GM21367 (cell line): ENCODE results near the gene TBC1D22A.

Experiments used
- ATAC-seq: cut with Tn5 transposase; IDR thresholded peaks from one replicate; pipeline ENCODE4 v1.9.1; 2021; ENCODE audit not compliant: unreplicated experiment

Gene TBC1D22A

DNA sequence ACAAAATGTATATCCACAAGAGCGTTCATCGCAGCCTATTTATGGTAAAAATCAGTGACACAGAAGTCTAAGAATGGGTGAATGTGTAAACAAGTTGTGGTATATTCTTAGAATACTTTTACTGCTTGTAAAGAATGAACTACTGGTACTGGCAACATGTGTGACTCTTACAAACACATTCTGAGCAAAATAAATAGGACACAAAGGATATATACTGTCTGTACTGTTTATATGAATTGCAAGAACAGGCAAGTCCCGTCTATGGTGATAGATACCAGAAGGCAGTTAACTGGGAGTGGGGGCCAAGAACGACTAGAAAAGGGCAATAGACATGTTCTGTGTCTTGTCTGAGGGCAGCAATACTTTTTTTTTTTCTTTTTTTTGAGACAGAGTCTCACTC is 112.6 kb downstream of the TBC1D22A start:
- ATAC-seq, result no peak

- ATAC-seq, result no peak
Observed at GRCh38 chr22:46876357-46876934, 114.0 kb downstream of the TBC1D22A start.

DNA sequence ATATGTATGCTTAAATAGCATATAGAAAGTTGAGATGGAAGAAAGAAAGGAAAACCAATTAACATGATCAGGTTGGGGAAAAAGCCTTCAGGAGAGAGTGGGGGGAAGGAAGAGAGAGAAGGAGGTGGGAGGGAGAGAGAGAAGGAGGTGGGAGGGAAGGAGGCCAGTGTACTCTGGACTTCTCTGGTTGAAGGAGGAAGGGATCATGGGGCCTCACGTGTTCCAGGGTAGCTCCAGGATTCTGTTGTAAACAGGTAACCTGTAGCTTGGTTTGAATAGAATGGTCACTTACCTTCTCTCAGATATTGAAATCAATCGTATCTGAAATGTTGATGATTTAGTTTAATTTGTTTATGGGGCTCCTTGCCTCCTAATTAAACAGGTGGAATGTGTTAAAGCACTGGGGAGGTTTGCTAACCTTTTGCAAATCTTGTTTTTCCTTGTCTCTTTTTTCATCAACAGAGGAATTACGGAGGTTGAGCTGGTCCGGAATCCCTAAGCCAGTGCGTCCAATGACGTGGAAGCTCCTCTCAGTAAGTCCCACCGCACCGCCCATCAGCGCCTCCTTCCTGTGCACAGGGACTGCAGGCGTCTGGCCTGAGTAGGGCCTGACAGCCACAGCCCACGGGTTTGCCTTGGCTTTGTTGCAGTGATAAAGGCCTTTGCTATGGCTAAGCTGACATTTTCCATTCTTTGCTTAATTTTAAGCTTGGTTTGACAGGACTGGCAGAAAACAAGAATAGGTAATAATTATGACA is 115.9 kb downstream of the TBC1D22A start:
- ATAC-seq, result no peak

GRCh38 chr22:46879083-46879482 is 116.6 kb downstream of the TBC1D22A start:
- no peak for ATAC-seq

DNA sequence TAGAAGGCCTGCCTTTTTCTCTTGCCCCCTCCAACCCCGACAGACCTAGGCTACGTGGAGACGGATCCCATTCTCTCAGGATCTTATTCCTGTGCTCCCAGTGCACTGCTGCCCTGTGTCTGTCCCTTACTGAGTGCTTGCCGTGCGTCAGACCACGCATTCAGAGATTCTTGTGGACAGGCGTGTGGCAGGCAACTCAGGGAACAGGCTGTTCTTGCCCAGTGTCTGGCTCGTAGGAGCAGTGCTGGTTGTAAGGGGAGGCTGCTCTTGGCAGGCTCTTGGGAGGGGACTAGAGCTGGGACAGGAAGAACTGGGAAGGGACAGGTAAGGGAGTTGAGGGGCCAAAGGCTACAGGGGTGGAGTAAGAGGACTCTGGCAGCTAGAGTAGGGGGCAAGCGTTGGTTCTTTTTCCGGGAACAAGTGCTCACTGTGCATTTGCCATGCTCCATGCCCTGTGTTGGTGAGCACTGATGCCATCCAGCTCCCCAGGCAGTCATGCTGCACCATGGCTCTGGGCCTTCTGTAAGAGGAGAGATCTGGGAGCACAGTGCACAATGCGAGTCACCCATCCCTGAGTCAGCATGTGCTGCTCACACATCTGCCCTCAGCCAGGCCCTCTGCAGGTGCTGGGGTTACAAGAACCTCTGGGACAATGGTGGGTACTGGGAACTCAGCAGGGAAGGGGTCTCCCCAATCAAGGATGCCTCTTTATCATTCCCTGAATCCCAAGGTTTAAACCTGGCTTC is 119.1 kb downstream of the TBC1D22A start:
- no peak for ATAC-seq

- ATAC-seq, result no peak
Observed at GRCh38 chr22:46883092-46883910, 120.9 kb downstream of the TBC1D22A start.

DNA sequence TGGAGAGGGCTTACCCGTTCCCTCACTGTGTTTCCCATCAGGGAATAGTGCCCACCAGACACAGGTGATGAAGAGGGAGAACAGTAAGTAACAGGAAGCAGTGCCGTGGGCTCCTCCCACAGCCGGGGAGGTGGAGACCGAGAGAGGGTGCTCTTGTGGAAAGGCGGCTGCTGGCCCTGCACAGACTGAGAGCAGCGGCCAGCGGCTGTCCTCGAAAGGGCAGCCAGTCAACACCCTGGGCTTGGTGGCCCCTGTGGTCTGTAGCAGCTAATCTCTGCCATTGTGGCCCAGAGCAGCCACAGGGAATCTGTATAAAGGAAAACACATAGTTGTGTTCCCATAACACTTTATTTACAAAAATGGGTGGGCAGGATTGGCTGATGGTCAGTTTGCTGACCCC is 121.9 kb downstream of the TBC1D22A start:
- ATAC-seq, result no peak

- ATAC-seq, result no peak
Observed at GRCh38 chr22:46887978-46888377, 125.5 kb downstream of the TBC1D22A start.

DNA sequence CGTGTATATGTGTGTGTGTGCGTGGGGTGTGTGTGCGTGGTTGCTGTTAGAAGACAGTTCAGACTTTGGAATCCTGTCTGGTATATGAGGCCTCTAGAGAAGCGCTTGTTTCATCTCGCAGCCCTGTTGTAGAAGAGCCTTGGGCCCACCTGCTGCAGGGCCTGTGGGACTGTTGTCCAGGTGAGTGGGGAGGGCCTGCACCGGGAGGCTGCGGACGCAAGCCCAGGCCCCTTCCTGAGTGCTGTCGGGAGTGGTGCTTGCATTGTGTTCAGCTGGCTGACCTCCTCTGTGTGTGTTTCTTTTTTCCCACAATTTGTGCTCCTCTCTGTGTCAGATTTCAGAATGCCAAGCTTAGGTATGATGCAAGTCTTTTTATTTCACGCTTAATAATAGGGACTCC is 128.4 kb downstream of the TBC1D22A start:
- ATAC-seq, result no peak

- no peak for ATAC-seq
Observed at GRCh38 chr22:46891382-46891951, 129.0 kb downstream of the TBC1D22A start.

GRCh38 chr22:46892866-46893265 is 130.4 kb downstream of the TBC1D22A start:
- no peak for ATAC-seq

DNA sequence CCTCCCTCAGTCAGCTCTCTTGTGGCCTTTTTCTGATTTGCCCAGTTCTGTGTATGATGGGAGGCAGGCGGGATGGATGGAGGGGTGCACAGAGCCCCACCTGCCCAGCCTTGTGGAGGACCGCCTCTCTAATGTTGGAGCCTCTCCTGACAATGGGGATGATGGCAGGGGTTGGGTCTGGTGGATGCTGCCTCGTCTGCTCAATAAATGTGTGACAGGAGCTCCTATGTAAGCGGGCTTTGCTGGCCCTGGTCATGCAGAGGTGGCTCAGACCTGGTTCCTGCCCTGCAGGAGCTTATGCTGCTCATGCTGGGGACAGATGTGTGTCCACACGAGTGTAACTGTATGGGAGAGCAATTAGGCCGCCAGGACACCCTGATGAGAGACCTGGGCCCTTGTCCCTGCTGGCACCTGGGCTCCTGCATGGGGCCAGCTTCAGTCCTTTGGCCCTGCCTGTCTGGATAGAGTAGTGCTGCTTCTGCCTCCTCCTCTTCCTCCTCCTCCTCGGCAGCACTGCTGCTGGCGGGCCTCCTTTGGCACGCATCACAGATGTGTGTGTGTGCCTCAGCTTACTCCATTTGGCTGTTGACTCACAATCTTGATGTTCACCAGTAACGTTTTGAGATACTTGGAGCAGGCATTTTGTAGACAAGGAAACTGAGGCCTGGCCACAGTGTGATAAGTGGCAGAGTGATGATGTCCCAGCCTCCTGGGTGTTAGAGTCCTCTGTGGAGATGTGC is 131.0 kb downstream of the TBC1D22A start:
- no peak for ATAC-seq

DNA sequence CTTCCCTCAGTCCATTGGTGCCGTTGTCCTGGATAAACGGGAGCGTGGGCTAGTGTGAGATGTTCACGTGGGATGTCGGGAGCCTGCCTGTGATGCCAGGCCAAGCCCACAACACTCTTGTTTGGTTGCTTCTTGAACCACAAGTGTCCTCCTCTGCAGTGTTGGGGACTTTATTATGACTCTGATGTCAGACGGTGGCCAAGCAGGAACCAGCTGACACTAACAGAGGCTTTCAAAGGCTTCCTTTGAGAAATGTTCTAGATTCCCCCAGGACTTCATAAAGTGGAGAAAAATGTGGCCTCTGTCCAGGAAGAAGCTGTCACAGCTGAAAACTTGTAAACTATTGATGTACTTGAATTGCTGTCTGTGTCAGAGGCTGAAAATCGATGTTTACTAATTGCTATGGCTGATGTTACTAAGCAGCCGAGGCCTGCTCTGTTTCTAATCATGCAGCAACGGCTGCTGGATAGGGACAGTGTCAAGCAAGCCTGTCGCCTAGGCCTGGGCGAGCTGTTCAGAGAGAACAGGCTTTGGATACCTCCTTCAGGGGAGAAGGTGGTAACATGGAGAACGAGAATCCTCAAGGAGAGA is 131.7 kb downstream of the TBC1D22A start:
- ATAC-seq, result no peak

GRCh38 chr22:46894851-46895640 is 132.6 kb downstream of the TBC1D22A start:
- no peak for ATAC-seq

GRCh38 chr22:46895753-46896152 is 133.3 kb downstream of the TBC1D22A start:
- no peak for ATAC-seq

GRCh38 chr22:46896166-46896565 is 133.7 kb downstream of the TBC1D22A start:
- no peak for ATAC-seq

GRCh38 chr22:46896568-46897245 is 134.3 kb downstream of the TBC1D22A start:
- ATAC-seq, result no peak

DNA sequence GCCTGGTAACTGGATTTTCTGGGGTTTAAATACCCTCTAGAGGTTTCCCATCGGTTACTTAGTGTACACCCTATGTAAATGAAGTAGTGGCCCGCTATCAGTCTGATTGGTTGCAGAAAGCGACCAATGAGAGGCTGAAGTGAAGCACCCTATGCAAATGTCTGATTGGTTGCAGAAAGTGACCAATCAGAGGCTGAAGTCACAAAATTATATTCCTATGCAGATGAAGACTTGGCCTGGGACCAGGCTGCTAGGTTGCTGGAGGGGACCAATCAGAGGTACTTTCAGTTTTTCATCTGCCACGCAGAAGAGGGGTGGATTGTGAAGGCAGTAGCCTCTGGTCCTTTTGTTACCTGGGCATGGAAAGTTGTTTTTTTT is 134.8 kb downstream of the TBC1D22A start:
- ATAC-seq, result no peak

- no peak for ATAC-seq
Observed at GRCh38 chr22:46900549-46900948, 138.1 kb downstream of the TBC1D22A start.
